ENCODE data around the gene TNNI3.
"Not testable (repeated sequence)": the region's sequence is repeated elsewhere in the genome, so short reads cannot be mapped to it uniquely, and the experiment has no call there.

TNNI3 gene

DNA sequence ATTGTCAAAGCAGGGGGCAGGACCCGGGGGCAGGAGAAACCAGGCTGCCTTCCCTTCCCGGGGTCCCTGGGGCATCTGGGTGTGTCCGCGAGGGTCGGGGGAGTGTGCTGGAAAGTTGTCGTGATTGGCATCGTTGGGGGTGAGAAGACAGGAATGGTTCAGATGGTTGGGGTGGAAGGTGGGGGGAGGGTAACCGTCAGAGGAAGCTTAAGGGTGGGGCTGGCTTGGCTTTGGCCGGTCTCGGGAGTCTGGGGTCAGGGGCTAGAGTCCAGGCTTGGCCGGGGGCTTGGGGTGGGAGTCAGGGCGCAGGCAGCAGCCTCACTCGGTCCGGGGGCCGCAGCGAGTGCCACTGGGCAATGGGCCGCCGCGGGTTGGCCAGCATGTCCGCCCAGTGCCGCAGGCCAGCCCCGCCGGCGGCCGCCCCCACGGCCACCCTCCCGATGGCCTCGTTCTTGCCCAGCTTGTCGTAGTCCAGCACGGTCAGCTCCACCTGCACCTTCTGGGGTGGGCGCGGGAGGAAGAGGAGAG, 15.7 kb upstream of the TNNI3 start:
- no peak for DNase-seq (ENCODE audit: low read depth in 3 of 3, low spot score in 1 of 3)

- DNase-seq (ENCODE audit: low read depth in 3 of 3, low spot score in 1 of 3) = no peak
Observed at GRCh38 chr19:55172741-55173140, 15.2 kb upstream of the TNNI3 start.

DNA sequence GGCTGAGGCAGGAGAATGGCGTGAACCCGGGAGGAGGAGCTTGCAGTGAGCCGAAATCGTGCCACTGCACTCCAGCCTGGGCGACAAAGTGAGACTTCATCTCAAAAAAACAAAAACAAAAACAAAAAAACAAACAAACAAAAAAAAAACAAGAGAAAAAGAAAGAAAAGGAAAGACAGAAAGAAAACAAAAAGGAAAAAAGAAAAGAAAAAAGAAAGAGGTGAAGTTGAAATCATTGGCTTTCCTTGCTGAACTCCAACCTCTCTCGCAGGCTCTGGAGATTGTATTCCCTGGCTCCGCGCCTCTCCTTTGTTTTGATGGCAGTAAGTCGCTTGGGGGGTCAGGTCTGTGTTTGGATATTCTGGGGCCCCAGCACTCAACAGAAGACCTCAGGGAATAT, 14.8 kb upstream of the TNNI3 start:
- DNase-seq (ENCODE audit: low read depth in 3 of 3, low spot score in 1 of 3) = not testable (repeated sequence)

GRCh38 chr19:55171440-55171839, 13.9 kb upstream of the TNNI3 start:
- DNase-seq (ENCODE audit: low read depth in 3 of 3, low spot score in 1 of 3) = no peak

DNA sequence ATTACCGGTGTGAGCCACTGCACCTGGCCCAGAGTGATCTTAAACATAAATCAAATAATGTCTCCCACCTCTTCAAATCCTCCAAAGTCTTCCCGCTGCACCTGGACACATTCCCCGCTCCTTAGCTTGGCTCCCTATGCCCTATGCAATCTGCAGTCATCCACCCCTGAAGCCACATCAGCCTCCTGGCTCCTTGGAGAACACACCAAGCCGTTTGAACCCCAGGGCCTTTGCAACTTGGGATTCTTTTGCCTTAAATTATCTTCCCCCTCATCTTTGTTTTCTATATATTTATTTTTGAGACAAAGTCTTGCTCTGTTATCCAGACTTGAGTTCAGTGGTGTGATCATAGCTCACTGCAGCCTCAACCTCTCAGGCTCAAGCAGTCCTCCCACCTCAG, 11.6 kb upstream of the TNNI3 start:
- no peak for DNase-seq (ENCODE audit: low read depth in 3 of 3, low spot score in 1 of 3)

GRCh38 chr19:55166530-55167268, 9.2 kb upstream of the TNNI3 start, which contains the start of gene DNAAF3:
DNAAF3 (minus strand) TSS chr19:55166613; CDS start chr19:55166413, 200 bp downstream.
- peak in 1 of 3 donors; percentile 65 for DNase-seq (ENCODE audit: low read depth in 3 of 3, low spot score in 1 of 3)

- no peak for DNase-seq (ENCODE audit: low read depth in 3 of 3, low spot score in 1 of 3)
Observed at GRCh38 chr19:55165952-55166529, 8.5 kb upstream of the TNNI3 start.

DNA sequence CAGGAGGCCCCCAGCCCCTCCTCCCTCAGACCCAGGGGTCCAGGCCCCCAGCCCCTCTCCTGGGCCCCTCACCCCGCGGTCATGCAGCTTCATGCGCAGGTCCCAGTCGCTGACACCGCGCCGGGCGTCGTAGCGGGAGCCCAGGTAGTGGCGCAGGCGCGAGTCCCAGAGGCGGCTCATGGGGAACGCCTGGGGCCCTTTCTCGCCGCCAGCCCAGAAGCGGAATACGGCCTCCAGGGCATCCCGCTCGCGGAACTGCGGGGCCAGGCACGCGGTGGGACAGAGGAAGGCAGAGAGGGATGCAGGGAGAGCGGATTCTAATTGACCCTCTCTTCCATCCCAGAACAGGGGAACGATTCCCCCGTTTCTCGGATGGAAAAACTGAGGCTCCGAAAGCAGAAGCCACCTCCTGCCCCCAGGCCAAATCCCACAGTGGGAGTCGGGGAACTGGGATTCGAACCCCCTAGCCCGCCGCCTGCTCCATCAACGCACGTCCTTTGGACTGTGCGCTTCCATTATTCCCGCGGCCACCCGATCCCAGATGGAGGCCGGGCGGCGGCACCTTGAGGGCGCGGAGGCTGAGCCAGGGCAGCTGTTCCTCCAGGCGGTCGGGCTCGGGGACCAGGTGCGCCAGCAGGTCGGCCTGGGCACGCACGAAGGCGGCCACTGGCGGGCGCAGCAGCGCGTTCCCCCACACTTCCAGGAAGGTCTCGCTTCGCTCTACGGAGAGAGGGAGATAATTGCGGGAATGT, 4.2 kb upstream of the TNNI3 start:
- DNase-seq (ENCODE audit: low read depth in 3 of 3, low spot score in 1 of 3) = no peak

DNA sequence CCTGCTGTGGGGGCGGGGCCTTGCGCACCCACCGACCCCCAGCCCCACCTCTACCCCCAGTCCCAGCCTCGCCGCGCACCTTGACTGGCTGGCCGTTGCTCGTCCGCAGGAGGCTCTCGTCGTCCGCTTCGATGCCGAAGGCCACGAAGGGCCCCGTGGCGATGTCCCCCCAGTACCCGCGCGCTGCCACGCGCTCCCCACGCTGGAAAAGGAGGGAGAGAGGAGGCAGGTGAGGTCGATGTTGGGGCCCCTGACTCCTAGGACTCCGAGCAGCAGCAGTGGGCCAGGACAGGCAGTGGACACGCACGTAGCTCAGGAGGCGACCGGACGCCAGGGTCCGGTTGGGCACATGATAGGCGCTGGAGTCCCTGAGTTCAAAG, 3.4 kb upstream of the TNNI3 start:
- no peak for DNase-seq (ENCODE audit: low read depth in 3 of 3, low spot score in 1 of 3)

DNA sequence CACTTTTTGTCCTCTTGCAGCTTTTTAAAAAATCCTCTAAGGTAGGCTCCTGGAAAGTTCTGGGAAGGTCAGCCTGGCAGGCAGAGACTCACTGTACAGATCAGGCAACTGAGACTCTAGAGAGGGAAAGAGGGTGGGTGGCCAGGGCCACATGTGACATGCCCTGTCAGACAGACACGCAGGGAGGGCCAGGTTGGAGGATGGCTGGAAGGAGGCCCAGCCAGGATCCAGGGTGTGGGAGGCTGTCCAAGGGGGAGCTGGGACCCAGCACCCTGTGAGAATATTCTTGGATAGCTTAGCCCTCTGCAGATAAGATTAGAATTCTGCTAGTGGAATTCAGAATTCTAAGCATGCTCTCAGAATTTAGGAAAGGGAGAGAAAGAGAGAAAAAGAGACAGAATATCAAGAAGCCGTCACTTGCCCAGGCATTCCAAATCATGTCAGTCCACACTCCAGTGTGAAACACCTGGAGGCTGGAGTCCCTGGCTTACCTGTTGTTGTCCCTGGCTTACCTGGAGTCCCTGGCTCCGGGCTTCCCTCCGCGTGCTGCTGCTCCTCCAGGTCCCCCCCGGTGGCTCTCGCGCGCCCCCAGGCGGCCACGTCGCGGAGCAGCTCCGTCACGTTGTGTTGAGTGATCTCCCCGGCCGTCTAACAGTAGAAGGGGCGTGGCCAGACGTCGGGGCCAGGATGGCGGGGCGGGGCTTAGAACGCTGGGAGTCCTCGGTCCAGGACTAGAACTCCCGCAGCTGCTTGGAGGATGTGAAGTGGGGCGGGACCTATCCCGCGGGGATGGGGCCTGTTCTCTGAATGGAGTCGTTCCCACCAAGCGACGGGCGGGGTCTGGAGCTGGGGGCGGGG, 2.8 kb upstream of the TNNI3 start:
- DNase-seq (ENCODE audit: low read depth in 3 of 3, low spot score in 1 of 3) = peak; percentile 53 to 82 (median 62)

DNA sequence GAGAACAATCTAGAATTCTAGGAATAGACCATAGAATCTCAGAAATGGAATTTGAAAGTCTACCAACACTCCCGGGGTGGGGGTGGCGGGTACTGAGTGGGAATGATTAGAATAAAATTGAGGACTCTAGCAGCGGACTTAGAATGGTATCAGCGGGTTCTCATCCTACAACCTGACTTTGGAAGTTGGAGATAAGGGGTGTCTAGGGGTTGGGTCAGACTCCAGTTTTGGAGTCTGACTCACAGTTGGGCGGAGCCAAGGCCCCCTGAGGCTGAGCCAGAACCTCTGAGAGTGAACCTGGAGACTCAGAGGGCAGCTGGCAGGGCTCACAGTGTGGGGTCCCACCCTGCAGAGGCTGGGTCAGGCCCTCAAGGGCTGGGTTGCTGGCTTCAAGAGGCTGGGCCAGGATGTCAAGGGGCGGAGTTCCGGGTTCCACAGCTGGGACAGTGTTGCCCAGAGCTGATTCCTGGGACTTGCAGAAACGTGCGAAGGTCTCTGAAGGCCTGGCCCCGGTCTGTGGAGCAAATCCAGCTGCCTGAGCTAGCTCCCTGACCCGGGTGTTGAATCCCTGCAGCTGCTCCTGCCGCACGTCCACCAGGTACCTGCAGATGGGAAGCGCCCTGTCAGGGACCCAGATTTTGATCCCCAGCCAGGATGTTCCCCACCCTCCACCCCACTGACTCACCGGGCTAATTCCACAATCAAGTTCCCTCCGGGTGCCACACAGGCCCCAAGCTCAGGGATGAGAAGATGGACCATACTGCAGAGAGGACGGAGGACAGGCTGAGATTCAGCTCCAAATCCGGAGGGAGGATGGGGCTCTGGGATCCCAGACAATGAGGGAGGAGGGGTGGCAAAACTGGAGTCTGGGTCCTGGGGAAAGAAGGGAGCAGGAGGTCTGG, 1.6 kb upstream of the TNNI3 start:
- DNase-seq (ENCODE audit: low read depth in 3 of 3, low spot score in 1 of 3) = no peak

GRCh38 chr19:55158423-55158822, 891 bp upstream of the TNNI3 start:
- DNase-seq (ENCODE audit: low read depth in 3 of 3, low spot score in 1 of 3) = no peak

GRCh38 chr19:55156202-55157063, 1.1 kb downstream of the TNNI3 start:
- peak in 1 of 3 donors; percentile 33 for DNase-seq (ENCODE audit: low read depth in 3 of 3, low spot score in 1 of 3)

GRCh38 chr19:55155784-55156183, 1.7 kb downstream of the TNNI3 start:
- DNase-seq (ENCODE audit: low read depth in 3 of 3, low spot score in 1 of 3) = not testable (repeated sequence)

- DNase-seq (ENCODE audit: low read depth in 3 of 3, low spot score in 1 of 3) = no peak
Observed at GRCh38 chr19:55153652-55154264, 3.8 kb downstream of the TNNI3 start.

DNA sequence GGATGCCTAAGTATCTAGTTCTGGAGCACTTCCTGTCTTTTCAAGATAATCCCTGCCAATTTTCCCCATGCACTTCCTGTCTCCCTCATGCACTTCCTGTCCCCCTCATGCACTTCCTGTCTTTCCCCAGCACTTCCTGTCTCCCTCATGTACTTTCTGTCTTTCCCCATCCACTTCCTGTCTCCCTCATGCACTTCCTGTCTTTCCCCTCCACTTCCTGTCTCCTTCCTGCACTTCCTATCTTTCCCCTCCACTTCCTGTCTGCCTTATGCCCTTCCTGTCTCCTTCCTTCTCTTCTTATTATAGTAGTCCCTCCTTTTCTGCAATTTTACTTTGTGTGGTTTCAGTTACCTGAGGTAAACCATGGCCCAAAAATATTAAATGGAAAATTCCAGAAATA, 5.5 kb downstream of the TNNI3 start:
- no peak for DNase-seq (ENCODE audit: low read depth in 3 of 3, low spot score in 1 of 3)

DNA sequence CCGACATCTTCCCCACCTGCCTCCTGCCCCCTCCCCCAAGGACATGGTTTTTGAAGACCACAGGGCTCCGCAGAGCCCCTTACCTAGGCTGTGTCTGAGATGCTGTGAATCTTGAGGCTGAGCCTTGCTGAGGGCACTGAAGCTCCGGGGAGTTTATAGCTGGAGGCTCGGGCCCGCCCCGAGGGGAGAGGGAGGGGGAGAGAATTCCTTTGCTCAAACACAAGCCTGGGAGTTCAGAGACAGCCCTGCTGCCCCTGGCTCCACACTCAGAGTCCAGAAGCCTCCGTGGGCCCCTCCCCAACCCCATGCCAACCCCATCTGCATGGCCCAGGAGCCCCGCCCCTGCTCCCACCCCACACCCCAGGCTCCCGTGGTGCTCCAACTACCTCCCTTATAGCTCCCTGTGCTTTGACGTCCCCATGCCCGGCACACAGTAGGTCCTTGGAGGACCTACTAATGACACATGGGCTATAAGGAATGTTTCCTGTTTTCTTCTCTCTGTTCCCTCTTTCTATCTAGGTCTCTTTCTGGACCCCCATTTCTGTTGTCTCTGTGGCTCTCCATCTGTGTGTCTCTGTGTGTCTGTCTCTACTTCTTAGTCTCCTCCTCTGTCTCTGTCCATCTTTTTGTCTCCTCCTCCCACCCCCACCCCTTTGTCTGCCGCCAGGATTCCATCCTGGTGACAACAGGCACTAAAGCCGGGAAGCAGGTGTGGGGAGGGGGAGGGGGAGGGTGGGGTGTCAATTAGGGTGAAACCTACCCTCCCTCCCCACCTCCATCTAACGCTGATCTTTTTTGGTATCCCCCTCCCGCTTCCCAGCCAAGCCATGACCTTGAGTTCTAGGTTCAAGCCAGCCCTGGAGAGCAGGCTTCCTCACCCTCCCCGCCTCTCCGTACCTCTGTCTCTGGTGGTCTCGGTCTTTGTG, 8.2 kb downstream of the TNNI3 start, which contains the start of gene TNNT1:
TNNT1 (minus strand) TSS at position 129 of the 926 bp plus-strand sequence. CDS start 2,049 bp downstream, outside the sequence.
- DNase-seq (ENCODE audit: low read depth in 3 of 3, low spot score in 1 of 3) = no peak

All from stimulated activated CD4-positive, alpha-beta T cell treated with anti-CD3 and anti-CD28 coated beads, TNF-alpha, amount 100 ng/mL, for 1 hour (primary cell).